GM18873 (cell line): Measurements from ENCODE around the gene GALNT2.
A peak's percentile ranks its signal among the peaks of the same experiment; 100 is the strongest.

Experiments used
- ATAC-seq: cut with Tn5 transposase; IDR thresholded peaks from one replicate; pipeline ENCODE4 v1.9.1; 2021; ENCODE audit warnings: mild to moderate bottlenecking, moderate library complexity, moderate number of reproducible peaks; ENCODE audit not compliant: unreplicated experiment, low FRiP score

The GALNT2 gene

DNA sequence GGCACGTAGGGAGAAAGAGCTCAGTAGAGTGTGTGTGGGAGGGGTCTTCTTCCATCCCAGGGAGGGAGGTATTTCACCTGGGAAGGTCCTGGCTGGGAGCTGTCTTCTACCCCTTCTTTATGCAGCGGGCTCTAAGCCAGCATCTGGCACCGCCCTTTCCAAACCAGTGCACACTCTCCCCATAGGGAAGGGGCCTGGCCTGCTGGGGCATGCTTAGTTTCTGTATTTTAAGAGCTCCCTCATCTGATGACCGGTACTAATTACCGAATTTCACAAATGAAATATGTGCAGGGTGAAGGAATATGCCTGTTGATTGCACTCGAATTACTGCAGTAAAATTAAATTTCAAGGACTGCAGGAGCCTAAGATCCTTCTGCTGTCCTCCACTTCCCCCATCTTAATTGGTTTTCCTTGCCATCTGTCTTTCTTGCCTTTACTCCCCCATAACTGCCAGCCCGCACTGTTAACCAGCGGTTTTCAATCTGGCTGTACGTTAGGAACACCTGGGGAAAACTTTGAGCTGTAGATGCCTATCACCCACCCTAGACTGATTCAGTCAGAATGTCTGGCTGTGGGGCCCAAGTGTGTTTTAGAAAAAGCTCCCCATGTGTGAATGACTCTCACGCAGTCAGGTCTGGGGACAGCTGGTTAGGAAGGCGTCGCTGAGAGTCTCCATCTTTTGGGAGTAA, 20.1 kb downstream of the GALNT2 start:
- ATAC-seq = no peak

DNA sequence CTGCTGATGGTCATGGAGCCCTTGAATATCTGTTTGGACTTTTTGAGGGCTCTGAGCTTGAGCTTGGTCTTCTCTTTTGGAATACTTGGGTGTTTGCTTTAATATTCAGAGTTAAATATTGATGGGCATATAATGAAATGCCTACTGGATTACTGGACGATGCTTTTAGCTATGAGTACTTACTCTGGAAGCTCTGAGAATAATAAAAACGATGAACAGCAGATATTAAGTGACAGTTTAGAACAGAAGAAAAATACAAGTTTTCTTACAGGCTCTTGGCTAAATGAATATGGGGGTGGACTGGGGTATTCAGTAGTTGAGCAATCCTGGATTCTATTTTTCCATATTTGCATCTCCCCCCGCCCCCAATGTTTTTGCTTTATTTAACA, 20.7 kb downstream of the GALNT2 start:
- no peak for ATAC-seq

DNA sequence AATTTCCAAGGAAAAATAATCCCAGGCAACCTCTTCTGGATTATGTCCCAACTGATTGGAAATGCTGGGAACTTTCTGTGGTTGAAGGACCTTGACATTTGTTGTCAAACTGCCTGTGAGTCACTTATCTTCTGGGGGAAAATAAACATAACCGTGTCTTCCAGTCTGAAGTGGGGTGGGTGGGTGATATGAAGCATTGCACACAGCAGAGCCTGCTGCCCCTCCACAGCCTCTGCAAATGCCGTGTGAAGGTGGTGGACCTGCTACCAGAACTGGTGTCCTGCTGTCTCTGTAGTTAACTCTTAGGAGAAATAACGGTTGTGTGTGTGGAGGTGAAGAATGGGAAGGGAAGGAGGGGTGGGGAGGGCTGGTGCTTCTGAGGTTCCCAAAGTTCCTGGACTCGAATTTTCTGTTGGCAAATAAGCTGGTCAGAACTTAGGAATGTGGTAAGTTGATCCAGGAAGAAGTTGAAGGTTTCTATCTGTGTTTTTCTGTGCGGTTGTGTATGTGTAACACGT, 23.2 kb downstream of the GALNT2 start:
- no peak for ATAC-seq

DNA sequence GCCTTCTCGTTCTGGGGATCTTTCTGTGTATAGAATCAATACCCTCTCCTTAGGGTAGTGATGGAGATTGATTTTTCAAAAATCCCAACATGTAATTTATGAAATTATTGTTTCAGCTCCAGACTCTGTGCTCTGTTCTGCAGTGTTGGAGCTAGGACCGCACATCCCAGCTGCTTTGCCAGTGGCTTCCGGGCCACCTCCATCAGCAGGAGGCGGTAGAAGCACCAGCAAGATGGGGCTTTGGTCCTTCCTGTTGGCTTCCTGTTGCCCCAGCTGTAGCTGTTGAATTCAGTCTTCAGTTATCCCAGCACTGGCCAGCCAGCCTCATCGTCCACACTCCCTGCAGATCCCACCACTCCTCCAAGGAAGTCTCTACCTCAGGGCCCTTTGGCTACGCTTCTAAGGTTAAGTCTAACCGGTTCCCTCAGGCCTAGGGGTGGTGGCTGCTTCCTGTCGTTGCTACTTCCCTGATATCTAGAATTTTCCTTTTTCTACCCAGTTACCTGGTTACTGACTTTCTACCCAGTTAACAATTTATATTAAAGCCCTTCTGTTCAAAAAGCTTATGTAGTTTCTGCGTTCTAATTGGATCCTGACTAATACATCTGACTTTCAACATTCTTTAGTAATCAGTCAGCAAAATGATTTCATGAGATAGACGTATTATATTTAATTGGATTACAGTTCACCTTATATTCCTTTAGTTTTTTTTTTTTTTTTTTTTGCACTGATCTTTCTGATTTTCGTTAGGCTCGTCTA, 24.6 kb downstream of the GALNT2 start:
- ATAC-seq = no peak

DNA sequence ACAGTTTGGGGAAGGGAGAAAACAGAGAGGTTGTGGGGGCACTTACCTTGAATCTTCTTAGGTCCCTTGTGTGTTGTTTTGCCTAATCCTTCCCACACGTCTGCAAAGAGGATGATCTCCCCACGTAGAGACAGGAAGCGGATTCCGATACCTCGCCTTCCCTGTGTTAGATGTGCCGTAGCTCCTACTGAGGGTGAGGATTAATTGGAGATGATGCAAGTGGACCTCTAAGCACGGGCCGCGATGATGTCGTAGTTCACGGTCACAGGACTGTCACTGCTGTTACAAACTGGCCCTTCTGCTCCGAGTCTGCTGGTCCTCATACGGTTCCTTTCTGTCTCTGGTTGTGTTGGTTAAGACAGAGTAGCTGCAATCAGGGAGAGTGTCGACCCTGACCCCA, 27.7 kb downstream of the GALNT2 start:
- no peak for ATAC-seq

DNA sequence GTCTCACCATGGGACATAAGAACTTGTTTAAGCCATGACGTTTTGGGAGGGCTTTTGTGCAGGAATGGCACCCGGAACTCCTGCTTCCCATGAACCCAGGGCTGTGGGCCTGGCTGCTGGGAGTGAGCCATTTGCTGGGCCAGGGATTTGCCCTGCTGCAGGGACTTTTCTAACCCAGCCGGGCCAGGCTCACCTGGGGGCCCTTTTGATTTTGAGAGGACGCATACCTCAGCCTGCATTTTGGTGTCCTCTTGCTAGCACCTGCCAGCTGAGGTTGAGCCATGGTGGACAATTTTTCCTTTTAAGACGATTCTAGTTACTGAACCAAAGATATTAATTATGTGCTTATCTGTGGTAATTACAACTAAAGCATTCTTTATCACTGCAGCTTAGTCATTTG, 28.9 kb downstream of the GALNT2 start:
- ATAC-seq = no peak

DNA sequence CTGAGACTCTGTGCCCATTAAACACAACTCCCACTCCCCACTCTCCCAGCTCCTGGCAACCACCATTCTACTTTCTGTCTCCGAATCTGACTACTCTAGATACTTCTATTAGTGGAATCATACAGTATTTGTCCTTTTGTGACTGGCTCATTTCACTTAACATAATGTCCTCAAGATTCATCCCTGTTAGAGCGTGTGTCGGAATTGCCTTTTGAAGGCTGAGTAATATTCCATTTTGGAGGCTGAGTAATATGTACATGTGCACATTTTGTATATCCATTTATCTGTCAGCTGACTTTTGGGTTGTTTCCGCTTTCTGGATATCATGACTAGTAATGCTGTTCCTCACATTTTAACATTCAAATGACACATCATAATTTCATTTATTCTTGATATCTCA, 30.3 kb downstream of the GALNT2 start:
- ATAC-seq = no peak

DNA sequence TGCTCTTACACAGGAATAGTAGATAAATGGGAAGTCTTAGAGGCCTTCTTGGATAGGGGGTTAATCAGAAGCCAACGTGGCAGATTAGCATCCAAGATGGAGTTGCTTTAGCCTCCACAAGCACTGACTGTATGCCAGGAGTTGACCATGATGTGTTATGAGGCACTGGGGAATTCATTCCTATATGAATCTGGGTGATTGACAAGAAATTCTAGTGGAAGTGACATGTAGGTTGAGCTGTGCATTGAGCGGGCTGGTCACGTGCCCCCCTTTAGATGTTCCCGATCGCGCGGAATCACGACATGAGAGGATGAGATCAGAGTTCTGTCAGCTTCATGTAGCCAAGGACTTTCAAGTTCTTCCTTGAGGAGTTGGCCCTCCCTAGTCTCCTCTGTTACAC, 31.7 kb downstream of the GALNT2 start:
- ATAC-seq = no peak

DNA sequence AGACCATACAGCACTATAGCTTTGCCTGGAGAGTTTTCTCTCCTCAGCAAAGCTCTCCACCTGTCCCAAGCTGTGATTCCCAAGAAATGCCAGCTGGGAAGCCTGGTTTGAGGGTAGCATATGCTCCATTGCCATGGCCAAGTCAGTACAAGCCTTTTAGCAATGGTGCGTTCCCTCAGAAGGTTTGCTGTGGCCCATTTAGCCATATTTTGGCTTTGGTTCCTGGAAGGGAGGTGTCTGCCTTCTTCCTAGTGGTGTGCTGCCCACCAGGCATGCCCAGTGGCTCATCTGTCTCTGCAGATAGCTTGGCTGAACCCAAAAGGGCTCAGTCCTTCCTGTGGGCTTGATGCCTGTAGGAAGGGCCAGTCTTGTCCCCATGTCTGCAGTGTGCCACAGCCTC, 32.4 kb downstream of the GALNT2 start:
- ATAC-seq = no peak

DNA sequence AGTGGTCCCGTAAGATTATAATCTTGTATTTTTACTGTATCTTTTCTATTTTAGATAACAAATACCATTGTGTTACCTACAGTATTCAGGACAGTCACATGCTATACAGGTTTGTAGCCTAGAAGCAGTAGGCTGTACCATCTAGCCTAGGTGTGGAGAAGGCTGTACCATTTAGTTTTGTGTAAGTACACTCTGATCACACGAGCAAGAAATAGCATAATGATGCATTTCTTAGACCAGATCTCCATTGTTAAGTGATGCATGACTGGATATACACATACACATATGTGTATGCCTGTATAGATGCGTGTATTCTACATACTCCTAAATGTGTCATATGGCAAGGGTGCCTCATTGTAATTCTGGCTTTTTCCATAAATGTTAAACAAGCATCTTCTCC, 33.9 kb downstream of the GALNT2 start:
- ATAC-seq = no peak

DNA sequence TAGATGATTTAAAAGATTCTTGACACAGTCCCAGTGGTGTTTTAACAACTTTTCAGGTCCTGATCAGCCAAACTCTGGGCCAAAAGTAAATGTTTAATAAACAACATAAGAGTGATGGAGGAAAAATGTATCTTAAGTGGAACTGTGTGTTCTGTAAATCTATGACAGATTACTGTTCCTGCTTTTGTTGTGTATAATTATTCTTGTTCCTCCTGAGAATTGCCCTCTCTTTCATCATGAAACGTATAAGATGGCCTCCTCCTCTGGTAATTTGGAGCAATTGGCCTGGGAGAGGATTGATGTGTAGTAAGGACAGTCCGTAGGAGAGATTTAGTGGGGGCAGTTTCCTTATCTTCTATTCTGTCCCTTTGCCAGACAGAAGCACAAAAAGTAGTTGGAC, 34.5 kb downstream of the GALNT2 start:
- no peak for ATAC-seq

DNA sequence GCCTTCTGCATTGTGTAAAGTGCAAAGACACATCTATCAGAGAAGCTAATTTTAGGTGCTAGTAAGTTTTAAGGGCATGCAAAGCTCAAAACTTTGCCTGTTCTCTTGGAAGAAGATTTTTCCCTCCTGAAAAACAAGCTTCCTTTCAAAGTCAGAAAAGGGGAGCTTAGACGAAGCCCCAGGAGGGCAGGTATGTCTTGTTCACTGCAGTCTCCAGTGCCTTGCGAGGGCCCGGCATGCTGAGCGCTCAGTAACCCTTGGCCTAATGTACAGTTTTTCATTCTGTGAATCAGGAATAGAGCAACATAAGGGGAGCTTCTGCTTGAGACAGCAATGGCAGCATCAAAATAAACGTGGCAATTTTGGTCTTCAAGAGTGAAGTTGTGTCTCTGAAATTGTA, 35.0 kb downstream of the GALNT2 start:
- no peak for ATAC-seq

DNA sequence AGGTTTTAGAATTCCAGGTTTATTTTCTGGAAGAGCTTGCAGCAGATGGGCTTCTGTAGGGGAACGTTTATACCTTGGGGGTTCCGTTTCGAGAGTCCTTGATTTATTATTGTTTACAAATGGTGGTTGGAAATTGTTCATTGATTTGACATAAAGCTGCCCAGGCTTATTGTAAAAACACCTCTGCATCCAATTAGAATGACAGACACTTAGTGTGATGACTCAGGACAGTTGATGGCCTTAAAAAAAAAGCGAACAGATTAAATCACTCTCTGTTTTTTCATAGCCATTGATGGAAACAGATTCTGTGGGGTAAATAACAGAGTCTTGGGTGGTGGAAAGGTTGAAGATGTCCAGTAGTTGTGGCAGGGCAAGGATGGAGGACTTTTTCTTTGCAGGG, 35.4 kb downstream of the GALNT2 start:
- ATAC-seq = no peak

DNA sequence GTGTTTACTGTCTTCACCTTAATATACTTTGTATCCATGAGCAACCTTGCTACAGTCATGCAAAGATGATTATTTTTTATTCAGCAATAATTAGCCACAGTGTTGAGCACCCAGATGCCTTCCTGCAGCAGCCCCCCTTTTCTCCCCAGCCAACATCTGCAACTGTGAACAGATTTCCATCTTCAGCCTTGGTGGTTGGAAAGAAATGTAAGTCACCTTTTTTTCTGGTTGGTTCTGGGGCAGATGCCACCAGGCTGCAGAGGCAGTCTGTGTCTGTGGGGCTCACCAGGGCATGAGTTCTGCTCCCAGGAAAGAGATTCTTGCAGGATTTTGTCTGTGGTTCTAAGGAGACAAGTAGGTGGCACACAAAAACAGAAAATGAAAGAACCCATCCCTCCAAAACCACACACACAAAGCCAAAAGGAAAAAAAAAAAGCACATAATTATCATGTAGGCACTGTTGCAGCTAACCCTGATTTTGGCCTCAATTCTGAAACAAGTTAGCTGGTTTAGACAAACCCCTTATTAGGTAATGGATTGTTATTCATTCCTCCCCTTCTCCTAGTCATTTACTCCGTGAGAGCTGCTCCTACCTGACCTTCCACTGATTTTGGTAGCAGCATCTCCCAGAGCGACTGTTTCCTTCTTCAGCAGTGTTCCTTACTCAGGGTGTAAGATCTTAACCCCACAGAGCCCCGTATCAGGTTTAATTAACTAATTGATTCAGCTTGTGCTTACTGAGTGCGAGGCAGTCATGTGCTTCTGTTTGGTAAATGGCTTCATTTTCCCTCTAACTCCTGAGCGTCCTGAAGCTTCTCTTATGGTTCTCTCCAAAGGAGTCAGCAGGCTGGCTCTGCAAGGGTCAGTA, 36.5 kb downstream of the GALNT2 start:
- no peak for ATAC-seq

DNA sequence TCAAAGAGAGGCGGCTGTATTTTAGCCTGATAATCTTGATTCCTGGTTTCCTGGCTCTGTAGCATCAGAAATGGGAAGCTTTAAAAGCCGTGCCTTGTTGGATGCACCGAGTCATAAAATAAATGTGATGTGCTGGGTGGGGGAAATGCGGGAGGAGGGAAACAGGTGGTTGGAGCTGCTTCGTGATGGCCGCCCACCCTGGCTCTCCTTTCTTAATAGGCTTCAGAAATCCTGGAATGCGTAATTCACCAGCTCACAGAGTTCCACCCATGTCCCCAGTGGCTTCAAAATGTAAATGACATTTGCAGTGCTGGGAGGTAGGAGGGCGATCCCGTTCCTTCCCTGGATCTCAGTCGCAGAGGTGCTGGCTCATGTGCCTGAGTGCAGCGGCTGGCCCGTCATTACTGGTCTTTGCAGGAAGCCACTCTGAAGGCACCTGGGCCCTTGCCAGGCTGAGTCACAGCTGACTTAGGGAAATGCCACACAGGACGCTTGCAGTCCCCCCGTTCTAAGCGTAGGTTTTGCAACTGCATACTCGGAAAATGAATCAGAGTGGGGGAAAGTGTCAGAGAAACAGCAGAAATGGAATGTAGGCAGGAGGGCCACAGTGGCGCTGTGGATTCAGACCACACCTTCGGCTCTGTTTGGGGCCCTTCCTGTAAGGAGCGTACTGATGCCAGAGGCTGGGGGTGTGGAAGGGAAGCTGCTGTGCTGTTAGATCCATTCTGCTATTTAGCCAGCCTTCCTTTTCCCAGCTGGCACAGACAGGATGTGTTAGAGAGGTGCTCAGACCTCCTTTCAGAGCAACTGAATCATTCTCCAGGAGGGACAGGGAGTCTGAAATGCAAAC, 37.6 kb downstream of the GALNT2 start:
- peak; percentile 39 for ATAC-seq

DNA sequence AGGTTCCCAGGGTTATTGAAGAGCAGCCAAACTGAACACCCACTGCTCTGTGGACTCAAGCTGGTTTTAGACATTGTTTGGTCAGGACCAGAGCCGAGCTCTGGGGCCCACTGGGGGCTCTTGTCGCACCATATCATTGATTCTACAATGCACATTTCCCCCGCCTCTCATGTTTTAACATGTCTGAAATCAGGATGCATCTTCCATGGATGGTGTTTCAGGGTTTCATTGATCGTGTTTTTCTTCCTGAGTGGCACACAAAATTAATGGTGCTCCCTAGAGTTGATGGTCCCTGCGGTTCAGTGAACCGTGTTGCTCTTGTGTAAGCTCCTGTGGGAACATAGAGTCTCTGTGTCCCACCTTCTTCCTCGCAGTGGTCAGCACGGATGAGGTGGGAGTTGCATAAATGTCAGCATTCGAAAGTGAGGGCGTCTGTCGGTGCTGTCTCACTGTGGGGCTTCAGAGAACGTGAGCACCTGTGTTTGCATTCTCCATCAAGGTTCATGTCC, 38.3 kb downstream of the GALNT2 start:
- ATAC-seq = no peak

DNA sequence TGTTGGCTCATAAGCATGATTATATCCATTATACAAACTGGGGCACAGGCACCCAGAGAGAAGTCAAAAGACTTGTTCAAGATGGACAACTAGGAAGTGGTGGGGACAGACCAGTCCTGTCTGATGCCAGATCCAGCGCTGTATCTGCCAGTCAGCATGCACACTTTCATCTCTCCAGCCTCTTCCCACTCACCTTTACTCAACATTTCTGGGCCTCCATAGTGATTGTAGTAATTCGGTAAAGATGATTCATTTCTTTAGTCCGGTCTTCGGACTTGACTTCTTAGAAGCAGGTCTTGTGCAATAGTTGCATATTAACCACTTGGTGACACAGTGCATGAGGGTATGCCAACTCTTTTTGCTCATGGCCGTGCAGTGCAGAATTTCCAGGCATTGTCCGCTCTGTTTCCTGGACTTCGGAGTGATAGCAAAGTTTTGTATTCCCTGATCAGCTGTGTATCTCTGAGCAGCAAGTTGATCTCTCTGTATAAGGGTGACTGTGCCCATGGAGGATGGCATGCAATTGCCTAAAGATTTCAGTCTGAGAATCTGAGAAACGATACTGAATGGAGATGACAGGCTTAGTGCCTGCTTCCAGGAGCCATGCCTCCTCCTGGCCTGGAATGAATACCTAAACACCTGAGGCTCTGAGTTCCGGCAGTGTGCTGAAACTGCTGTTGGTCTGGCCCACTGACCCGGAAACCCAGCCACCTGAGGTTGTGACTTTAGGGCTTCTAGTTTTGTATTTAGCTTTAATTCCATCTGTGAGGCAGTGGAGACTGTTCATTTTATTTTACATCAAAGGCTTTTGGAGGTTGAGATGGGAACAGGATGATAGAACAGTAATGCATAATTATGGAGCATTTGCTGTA, 39.0 kb downstream of the GALNT2 start:
- peak; percentile 33 for ATAC-seq

DNA sequence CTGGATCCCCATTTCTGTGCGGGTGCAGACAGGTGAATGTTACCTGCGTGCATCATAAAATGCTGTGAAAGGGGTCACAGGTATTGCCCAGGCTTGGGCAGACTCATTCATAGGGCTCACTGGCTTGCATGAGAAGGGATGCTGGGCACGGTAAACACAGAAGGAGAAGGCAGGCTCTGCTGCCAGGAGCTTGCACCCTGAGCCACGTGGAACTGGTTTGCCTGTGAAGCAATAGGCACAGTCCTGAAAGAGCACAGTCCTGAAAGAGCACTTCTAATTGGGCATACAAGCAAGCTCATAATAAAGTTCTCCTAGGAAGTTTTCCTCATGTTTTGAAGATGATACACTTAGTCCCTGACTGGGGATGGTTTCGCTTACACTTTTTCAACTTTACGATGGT, 40.9 kb downstream of the GALNT2 start:
- no peak for ATAC-seq

DNA sequence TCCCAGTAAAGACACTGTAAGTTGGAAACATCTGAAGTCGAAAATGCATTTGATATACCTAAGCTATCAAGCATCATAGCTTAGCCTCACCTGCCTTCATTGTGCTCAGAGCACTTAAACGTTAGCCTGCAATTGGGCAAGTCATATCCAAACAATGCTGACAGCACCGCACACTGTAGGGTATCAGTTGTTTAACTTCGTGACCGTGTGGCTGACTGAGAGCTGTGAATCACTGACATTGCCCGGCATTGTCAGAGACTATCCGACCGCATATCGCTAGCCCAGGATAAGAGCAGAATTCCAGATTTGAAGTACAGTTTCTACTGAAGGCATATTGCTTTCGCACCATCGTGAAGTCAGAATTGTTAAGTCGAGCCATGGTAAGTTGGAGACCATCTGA, 41.5 kb downstream of the GALNT2 start:
- no peak for ATAC-seq
